ENCODE results near the gene GP5.

GRCh38 chr3:194396539-194396858, 2.6 kb downstream of the GP5 start:
- TF ChIP-seq CEBPB (tag; IDR thresholded peaks at IDR 0.05) (no peak), SNIP1 (IDR thresholded peaks at IDR 0.05; ENCODE audit: low read depth) (no peak), FOXM1 (IDR thresholded peaks at IDR 0.05; ENCODE audit: low read depth) (no peak), FOXM1 (CRISPR knock-in tag; IDR thresholded peaks at IDR 0.05; ENCODE audit: low read depth) (no peak), HNRNPLL (IDR thresholded peaks at IDR 0.05; ENCODE audit: low read depth, low read length, poor library complexity, severe bottlenecking) (no peak), ZFX (CRISPR knock-in tag; IDR thresholded peaks at IDR 0.05) (no peak), EP300 (IDR thresholded peaks at IDR 0.05; ENCODE audit: low read length) (no peak), POLR2AphosphoS5 (IDR thresholded peaks at IDR 0.05; ENCODE audit: control insufficient read depth, insufficient read depth, low read depth, low read length) (no peak), POLR2A (conservative IDR thresholded peaks at IDR 0.05) (no peak)
- TF ChIP-seq, protein P1, sequence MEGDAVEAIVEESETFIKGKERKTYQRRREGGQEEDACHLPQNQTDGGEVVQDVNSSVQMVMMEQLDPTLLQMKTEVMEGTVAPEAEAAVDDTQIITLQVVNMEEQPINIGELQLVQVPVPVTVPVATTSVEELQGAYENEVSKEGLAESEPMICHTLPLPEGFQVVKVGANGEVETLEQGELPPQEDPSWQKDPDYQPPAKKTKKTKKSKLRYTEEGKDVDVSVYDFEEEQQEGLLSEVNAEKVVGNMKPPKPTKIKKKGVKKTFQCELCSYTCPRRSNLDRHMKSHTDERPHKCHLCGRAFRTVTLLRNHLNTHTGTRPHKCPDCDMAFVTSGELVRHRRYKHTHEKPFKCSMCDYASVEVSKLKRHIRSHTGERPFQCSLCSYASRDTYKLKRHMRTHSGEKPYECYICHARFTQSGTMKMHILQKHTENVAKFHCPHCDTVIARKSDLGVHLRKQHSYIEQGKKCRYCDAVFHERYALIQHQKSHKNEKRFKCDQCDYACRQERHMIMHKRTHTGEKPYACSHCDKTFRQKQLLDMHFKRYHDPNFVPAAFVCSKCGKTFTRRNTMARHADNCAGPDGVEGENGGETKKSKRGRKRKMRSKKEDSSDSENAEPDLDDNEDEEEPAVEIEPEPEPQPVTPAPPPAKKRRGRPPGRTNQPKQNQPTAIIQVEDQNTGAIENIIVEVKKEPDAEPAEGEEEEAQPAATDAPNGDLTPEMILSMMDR (IDR thresholded peaks at IDR 0.05 in 2 of 3, conservative IDR thresholded peaks at IDR 0.05 in 1 of 3; ENCODE audit: insufficient read depth in 2 of 3, low read depth in 1 of 3, low read length in 3 of 3) = no peak
- TF ChIP-seq, protein P2, sequence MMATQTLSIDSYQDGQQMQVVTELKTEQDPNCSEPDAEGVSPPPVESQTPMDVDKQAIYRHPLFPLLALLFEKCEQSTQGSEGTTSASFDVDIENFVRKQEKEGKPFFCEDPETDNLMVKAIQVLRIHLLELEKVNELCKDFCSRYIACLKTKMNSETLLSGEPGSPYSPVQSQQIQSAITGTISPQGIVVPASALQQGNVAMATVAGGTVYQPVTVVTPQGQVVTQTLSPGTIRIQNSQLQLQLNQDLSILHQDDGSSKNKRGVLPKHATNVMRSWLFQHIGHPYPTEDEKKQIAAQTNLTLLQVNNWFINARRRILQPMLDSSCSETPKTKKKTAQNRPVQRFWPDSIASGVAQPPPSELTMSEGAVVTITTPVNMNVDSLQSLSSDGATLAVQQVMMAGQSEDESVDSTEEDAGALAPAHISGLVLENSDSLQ (IDR thresholded peaks at IDR 0.05) = no peak
- TF ChIP-seq, protein P3, sequence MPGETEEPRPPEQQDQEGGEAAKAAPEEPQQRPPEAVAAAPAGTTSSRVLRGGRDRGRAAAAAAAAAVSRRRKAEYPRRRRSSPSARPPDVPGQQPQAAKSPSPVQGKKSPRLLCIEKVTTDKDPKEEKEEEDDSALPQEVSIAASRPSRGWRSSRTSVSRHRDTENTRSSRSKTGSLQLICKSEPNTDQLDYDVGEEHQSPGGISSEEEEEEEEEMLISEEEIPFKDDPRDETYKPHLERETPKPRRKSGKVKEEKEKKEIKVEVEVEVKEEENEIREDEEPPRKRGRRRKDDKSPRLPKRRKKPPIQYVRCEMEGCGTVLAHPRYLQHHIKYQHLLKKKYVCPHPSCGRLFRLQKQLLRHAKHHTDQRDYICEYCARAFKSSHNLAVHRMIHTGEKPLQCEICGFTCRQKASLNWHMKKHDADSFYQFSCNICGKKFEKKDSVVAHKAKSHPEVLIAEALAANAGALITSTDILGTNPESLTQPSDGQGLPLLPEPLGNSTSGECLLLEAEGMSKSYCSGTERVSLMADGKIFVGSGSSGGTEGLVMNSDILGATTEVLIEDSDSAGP (CRISPR knock-in tag; IDR thresholded peaks at IDR 0.05) = no peak

Measured in K562 (cell line).